Sciatic nerve (tissue), 2 donors: ENCODE measurements around the gene DENND6B. TPM values are rescaled to one million over a fixed set of nuclear protein-coding genes. Genes with fewer than 3 reads are reported as not detected.
A peak's percentile ranks its signal among the peaks of the same experiment; 100 is the strongest.
"Not testable (repeated sequence)": the region's sequence is repeated elsewhere in the genome, so short reads cannot be mapped to it uniquely, and the experiment has no call there.

Experiments used
- ATAC-seq: fragments of 200-7000 bp; cut with Tn5 transposase; one replicate; pipeline ENCODE4 v1.9.1; 2020; ENCODE audit warnings: mild to moderate bottlenecking, moderate library complexity
- DNase-seq: peaks from one replicate; pipeline ENCODE4 v3.0.0-alpha.2; 2020; ENCODE audit warnings: low spot score
- intact Hi-C: fragments of 100-400 bp; cut with DNase I; formaldehyde crosslinking; loops from one replicate; pipeline ENCODE4 v1.14.2; 2022
- total RNA-seq: library from RNA; stranded (reverse); fragmentation: NEBNext Ultra II Directional; extraction: Animal tissue kit (Norgen Biotek cat#: 25700); gene quantifications from one replicate; pipeline ENCODE4 v1.2.1, GENCODE V29; 2021
- donor health status: DM: no; HTN: no; CAD: no.
- donor health status: DM: no; HTN: no; CAD: no.

DENND6B gene
- total RNA-seq: 14.0 TPM

DNA sequence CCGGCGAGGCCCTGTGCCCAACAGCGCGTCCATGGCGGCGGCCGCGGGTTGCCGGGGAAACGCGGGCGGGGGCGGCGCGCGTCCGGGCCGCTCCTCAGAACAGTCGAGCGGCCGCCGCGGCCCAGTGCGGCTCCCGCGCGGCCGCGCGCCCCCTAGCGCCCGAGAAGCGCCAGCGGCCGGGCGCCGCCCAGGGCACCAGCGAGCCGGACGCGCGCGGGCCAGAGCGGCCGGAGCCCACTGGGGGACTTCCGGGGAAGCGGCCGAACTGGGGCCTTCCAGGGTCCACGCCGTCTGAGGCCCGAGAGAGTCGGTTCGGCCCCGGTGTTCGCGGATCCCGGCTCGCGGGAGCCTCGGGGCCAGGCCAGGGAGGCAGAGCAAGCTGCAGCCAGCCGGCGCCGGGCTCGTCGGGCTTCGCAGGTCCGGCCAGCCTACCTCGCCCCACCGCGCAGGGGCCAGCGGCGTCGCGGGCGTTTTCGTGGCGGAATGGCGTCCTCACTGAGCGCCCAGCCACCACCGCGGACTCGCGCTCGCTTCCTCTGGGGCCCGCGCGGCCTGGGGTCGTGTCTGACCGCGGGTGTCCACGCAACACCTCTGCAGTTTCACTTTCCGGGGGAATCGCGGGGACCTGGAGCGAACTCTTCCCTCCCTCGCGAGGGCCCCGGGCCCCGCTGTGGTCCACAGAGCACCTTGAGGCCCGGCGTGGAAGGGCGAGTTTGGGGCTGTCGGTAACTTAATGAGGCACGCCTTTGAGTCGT lies at the start of gene DENND6B:
Gene DENND6B, minus strand, starts transcription at position 57 of the 755 bp plus-strand sequence. Its CDS starts 24 bp downstream, at position 33.
- DNase-seq (peak; percentile 87), ATAC-seq (peak; percentile 88)
- intact Hi-C loops: loop anchor here (2.0 to 5.0 kb wide), 2 partner anchors 58 to 75 kb away; partner anchors contain the start of gene HDAC10

- intact Hi-C loops: no loop called here
- no peak for DNase-seq
- no peak for ATAC-seq
Measured at GRCh38 chr22:50376085-50376651, 49.4 kb upstream of the DENND6B start.

DNA sequence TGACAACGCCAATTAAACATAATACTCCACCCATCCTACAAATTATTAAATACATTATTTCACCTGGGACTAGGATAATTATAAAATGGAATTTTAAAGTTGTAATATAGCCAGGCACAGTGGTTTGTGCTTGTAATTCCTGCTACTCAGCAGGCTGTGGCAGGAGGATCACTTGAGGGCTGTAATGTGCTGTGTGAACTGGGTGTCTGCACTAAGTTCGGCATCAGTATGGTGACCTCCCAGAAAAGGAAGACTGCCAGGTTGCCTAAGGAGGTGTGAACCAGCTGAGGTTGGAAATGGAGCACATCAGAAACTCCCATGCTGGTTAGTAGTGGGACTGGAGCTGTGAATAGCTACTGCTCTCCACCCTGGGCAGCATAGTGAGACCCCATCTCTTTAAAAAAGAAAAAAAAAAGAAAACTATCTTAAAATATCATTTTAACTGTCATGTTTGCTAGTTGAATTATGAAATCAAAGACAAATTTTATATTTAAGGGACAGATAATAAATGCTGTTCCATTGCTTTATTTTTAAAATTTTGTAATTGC lies 44.4 kb upstream of the DENND6B start:
- intact Hi-C loops: no loop called here
- DNase-seq (no peak), ATAC-seq (no peak)

DNA sequence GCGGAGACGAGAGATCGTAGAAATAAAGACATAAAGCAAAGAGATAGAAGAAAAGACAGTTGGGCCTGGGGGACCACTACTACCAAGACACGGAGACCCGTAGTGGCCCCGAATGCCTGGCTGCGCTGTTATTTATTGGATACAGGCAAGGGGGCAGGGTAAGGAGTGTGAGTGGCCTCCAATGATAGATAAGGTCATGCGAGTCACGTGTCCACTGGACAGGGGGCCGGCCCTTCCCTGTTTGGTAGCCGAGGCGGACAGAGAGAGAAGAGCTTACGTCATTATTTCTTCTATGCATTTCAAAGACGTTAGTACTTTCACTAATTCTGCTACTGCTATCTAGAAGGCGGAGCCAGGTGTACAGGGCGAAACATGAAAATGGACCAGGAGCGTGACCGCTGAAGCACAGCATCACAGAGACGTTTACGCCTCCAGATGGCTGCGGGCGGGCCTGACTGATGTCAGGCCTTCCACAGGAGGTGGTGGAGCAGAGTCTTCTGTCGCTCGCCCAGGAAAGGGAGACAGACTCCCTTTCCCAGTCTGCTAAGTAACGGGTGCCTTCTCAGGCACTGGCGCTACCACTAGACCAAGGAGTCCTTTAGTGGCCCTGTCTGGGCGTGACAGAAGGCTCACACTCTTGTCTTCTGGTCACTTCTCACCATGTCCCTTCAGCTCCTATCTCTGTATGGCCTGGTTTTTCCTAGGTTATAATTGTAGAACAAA lies 41.1 kb upstream of the DENND6B start:
- intact Hi-C loops: no loop called here
- ATAC-seq: no peak

GRCh38 chr22:50363803-50364194 lies 37.0 kb upstream of the DENND6B start:
- ATAC-seq, DNase-seq, intact Hi-C loops: not testable (repeated sequence)

More for the DNA sequence above, 41.1 kb upstream of the DENND6B start:
- no peak for DNase-seq

GRCh38 chr22:50363166-50363802 lies 36.5 kb upstream of the DENND6B start:
- DNase-seq (no peak), ATAC-seq (no peak)
- intact Hi-C loops: no loop called here

DNA sequence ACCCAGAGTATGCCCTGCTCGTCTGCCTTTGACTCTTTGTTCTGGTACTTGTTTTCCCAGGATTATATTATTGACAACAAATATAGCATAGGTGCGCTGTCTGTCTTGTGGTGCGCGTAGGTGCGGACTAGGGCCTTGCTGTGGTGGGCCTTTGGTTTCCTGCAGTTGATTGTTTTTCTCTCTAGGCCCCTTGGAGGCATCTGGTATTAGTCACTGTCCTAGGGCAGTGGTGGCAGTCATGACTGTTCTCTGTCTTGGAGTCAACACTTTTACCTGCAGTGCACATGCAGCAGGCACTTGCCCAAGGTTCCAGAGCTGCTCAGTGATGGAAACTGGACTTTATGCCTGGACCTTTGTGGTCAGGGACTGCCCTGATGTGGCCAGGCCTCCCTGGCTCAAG lies 34.9 kb upstream of the DENND6B start:
- intact Hi-C loops: no loop called here
- ATAC-seq (no peak), DNase-seq (no peak)

- intact Hi-C loops: no loop called here
- ATAC-seq (no peak), DNase-seq (no peak)
Measured at GRCh38 chr22:50361222-50361621, 34.4 kb upstream of the DENND6B start.

GRCh38 chr22:50360578-50360977 lies 33.8 kb upstream of the DENND6B start:
- ATAC-seq: no peak

DNA sequence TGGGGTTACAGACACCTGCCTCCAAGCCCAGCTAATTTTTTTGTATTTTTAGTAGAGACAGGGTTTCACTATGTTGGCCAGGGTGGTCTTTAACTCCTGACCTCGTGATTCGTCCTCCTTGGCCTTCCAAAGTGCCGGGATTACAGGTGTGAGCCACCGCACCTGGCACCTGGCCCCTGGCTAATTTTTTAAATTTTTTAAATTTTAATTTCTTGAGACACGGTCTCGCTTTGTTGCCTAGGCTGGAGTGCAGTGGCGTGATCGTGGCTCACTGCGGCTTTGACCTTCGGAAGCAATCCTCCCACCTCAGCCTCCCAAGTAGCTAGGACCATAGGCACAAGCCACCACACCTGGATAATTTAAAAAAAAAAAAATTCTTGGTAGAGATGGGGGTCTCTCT lies 30.9 kb upstream of the DENND6B start:
- ATAC-seq (no peak), DNase-seq (no peak)
- intact Hi-C loops: no loop called here

More at GRCh38 chr22:50360578-50360977, 33.8 kb upstream of the DENND6B start:
- intact Hi-C loops: no loop called here
- DNase-seq: no peak

DNA sequence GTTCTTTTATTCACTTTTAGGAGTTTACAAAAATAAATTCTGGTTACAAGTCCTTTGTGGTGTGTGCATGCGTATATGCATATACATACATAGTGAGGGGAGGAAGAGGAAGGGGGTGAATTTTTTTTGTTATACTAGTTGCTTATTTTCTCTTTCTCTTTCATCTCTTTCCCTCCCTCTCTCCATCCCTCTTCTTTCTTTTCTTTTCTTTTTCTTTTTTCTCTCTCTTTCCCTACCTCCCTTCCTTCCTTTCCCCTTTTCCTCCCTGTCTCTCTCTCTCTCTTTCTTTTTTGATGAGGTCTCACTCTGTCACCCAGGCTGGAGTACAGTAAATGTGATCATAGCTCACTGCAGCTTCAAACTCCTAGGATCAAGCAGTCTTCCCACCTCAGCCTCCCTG lies 30.4 kb upstream of the DENND6B start:
- ATAC-seq: no peak
- no peak for DNase-seq
- intact Hi-C loops: no loop called here

- no peak for DNase-seq
- no peak for ATAC-seq
- intact Hi-C loops: no loop called here
Measured at GRCh38 chr22:50356186-50356585, 29.4 kb upstream of the DENND6B start.

DNA sequence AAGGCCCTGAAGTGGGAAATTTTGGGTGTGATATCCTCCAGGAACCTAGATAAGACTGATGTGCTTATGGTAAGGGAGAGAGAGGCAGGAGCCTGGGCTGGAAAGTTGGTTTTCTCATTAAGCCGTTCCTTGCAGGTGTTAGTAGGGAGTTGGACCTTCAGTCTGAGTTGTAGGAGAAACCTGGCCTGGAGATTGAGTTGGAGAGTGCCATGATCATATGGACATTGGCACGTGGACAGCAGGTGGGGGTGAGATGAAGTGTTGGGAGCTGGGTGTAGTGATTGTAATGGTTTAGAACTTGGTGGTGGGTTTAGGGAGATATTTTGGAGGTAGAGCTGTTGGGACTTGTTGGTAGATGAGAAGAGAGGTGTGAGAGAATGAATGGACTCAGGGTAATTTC lies 21.2 kb upstream of the DENND6B start:
- intact Hi-C loops: no loop called here
- no peak for DNase-seq
- ATAC-seq: no peak

- no peak for ATAC-seq
- intact Hi-C loops: no loop called here
- DNase-seq: no peak
Measured at GRCh38 chr22:50347157-50347556, 20.3 kb upstream of the DENND6B start.

DNA sequence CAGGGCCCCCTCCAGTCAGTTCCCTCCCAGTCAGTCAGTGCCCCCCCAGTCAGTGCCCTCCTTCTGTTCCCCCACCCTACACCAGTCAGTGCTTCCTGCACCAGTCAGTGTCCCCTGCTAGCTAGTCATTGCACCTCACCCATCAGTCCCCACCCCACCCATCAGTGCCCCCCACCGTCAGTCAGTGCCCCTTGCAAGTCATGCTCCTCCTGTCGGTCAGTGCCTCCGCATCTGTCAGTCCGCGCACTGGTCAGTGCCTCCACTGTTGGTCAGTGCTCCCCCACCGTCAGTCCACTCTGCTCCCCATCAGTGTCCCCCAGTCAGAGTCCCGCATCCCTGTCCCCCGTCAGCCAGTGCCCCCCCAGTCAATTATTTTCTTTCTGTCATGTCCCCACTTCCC lies 19.7 kb upstream of the DENND6B start:
- DNase-seq (no peak), ATAC-seq (no peak)
- intact Hi-C loops: no loop called here

GRCh38 chr22:50343541-50343935 lies 16.7 kb upstream of the DENND6B start:
- DNase-seq (no peak), ATAC-seq (no peak)
- intact Hi-C loops: no loop called here

DNA sequence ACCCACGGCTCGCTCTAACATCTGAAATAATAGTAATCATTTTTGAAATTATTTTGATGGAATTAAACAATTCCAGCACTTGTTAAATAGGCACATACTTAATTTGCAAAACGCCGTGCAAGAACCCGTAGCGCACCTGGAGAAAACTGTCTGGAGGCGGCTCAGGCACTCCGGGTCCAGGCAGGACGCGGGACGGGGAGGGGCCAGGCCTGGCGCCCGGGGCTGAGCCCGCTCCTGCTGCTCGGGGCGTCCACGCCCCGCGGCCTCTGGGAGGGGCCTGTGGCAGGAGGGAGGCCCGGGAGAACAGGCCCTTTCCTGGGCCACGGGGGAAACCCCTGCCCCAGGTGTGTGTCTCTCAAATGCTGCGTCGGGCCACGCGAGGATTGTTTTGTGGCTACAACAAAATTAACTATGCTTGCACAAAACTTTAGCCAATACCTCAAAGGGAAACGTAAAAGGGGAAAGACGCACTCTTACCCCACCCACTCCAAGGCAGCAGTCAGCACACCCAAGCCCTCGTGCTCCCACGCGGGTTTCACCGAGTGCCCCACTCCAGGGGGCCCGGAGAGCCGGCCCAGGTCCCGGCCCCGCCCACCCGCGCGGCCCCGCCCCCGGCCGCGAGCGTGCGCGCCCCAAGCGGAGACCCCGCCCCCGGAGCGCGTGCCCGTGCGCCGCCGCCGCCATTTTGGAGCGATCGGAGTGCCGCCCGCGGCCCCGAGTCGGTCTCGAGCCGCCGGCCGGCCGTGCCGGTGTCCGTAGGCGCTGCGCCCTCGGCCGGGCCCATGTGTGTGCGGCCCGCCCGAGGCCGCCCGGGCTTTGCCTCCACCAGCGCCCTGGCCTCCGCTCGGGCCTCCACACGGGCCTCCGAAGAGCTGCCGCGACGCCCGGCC lies 16.1 kb upstream of the DENND6B start, which contains the start of gene PPP6R2:
Gene PPP6R2, plus strand, starts transcription at position 677 of the 890 bp plus-strand sequence. CDS start 50,582 bp downstream, outside the sequence.
- peak; percentile 93 for DNase-seq
- peak; percentile 88 for ATAC-seq
- intact Hi-C loops: no loop called here

DNA sequence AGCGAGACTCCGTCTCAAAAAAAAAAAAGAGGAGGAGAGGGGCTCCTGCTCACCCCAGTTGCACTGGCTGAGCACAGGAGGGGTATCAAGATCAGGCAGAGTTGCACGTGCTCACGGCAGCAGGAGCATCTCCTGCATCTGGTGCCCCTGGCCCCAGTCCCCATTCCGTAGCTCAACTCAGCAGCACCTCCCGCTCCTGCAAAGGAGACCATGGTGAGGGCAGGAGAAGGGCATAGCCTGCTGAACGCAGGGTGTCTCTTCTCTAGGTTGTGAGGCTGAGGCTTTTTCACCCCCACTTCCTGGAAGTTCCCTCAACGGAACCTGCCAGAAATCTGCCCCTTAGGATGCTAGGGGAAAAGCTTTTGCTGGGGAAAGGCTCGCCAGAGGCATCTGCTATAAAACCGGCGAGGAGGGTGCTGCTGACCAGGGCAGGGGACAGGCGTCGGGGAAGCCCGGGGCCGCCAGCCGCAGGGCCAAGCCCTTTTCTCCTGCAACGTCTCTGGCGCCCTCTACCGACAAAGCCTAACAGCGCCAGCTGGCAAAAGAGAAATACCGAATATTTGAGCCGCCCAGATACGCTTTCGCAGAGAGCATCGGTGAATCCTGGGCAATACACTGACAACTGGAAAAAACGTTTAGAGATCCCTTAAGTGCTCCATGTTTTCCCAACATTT lies 15.3 kb upstream of the DENND6B start:
- intact Hi-C loops: no loop called here
- peak; percentile 85 for ATAC-seq
- DNase-seq: peak; percentile 95
